Measurements from ENCODE around the gene PEX11A.

GRCh38 chr15:89660556-89660955, 30.0 kb downstream of the PEX11A start:
- TF ChIP-seq CTCF (IDR thresholded peaks at IDR 0.05) = no peak
- no peak for TF ChIP-seq POLR2A (IDR thresholded peaks at IDR 0.05)
